Ishikawa (cell line): ENCODE data around the gene PTPRE.

Source experiments
- CEBPB ChIP-seq: IDR thresholded peaks from 2 replicates; pipeline ENCODE4 v1.6.1; 2012
- EP300 ChIP-seq: IDR thresholded peaks from 2 replicates; pipeline ENCODE4 v1.6.1; 2012; ENCODE audit warnings: borderline replicate concordance
- RAD21 ChIP-seq: IDR thresholded peaks from 2 replicates; pipeline ENCODE4 v1.6.1; 2012; ENCODE audit warnings: low read depth
- TCF12 ChIP-seq: IDR thresholded peaks from 2 replicates; pipeline ENCODE4 v1.6.1; 2012; ENCODE audit warnings: low read depth
- YY1 ChIP-seq: IDR thresholded peaks from 2 replicates; pipeline ENCODE4 v1.6.1; 2012; ENCODE audit warnings: low read depth
- ZBTB7A ChIP-seq: IDR thresholded peaks from 2 replicates; pipeline ENCODE4 v1.6.1; 2012; ENCODE audit warnings: low read depth
- TF ChIP-seq, protein P1 (sequence below): IDR thresholded peaks from 2 replicates; pipeline ENCODE4 v1.6.1; 2012; ENCODE audit warnings: low read depth, mild to moderate bottlenecking

DNA sequence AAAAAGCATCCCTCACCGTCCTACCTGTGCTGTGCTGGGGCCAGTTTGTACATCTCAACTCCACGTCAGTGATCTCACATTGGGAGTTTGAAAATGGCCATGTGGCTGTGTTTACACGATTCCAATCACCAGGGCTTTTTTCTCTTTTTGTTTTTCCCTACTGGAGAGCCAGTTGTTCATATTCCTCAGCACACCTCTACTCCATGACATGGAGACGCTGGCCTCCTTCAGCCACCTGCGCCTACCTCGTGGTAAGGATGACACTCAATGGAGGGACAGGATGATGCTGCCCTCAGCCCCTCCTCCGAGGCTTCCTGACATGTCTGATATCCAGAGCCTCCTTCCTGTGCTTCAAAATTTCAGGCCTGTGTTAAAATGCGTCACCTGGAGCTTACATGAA is 24.5 kb upstream of the PTPRE start:
- TF ChIP-seq YY1 (no peak), CEBPB (no peak), EP300 (no peak), RAD21 (no peak), TCF12 (no peak), ZBTB7A (no peak)
- TF ChIP-seq, protein P1, sequence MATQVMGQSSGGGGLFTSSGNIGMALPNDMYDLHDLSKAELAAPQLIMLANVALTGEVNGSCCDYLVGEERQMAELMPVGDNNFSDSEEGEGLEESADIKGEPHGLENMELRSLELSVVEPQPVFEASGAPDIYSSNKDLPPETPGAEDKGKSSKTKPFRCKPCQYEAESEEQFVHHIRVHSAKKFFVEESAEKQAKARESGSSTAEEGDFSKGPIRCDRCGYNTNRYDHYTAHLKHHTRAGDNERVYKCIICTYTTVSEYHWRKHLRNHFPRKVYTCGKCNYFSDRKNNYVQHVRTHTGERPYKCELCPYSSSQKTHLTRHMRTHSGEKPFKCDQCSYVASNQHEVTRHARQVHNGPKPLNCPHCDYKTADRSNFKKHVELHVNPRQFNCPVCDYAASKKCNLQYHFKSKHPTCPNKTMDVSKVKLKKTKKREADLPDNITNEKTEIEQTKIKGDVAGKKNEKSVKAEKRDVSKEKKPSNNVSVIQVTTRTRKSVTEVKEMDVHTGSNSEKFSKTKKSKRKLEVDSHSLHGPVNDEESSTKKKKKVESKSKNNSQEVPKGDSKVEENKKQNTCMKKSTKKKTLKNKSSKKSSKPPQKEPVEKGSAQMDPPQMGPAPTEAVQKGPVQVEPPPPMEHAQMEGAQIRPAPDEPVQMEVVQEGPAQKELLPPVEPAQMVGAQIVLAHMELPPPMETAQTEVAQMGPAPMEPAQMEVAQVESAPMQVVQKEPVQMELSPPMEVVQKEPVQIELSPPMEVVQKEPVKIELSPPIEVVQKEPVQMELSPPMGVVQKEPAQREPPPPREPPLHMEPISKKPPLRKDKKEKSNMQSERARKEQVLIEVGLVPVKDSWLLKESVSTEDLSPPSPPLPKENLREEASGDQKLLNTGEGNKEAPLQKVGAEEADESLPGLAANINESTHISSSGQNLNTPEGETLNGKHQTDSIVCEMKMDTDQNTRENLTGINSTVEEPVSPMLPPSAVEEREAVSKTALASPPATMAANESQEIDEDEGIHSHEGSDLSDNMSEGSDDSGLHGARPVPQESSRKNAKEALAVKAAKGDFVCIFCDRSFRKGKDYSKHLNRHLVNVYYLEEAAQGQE, result no peak
